ENCODE measurements around the gene THY1. TPM values are rescaled to one million over a fixed set of nuclear protein-coding genes. Genes with fewer than 3 reads are reported as not detected.

The THY1 gene
- total RNA-seq, 1 donor, result 400 TPM

- TF ChIP-seq CTCF (IDR thresholded peaks at IDR 0.05; ENCODE audit: extremely low read depth, low read depth, low read length), result no peak
These were observed 7.5 kb downstream of the THY1 start for GRCh38 chr11:119415517-119415916.

GRCh38 chr11:119414734-119415133 is 8.2 kb downstream of the THY1 start:
- Histone ChIP-seq H4K20me1 (ENCODE audit: insufficient read depth, low read length) (peaks cover 9% of the 10 kb centered on the region), H3K27me3 (ENCODE audit: insufficient read depth, low read length) (no peaks in the 10 kb centered on the region), H3K9me3 (ENCODE audit: low read depth, low read length) (no peaks in the 10 kb centered on the region), H3K36me3 (ENCODE audit: insufficient read depth, low read length) (peaks cover 17% of the 10 kb centered on the region), H3K4me2 (ENCODE audit: insufficient read depth, low read length) (no peak overlapping the region), H3K27ac (ENCODE audit: low read depth, low read length) (no peak overlapping the region), H3K79me2 (ENCODE audit: insufficient read depth, low read length) (peaks cover 14% of the 10 kb centered on the region), H2AFZ (ENCODE audit: low read length) (no peak overlapping the region), H3K4me3 (ENCODE audit: insufficient read depth, low read length) (no peak overlapping the region), H3K4me1 (ENCODE audit: insufficient read depth, low read length) (peaks cover 30% of the 10 kb centered on the region)
- DNase-seq (ENCODE audit: insufficient read length, low spot score, missing footprints), result no peak
- no peak for TF ChIP-seq CTCF (IDR thresholded peaks at IDR 0.05; ENCODE audit: extremely low read depth, low read depth, low read length)

More at GRCh38 chr11:119415517-119415916, 7.5 kb downstream of the THY1 start:
- Histone ChIP-seq H3K4me2 (ENCODE audit: insufficient read depth, low read length) (no peak overlapping the region), H3K79me2 (ENCODE audit: insufficient read depth, low read length) (peaks cover 22% of the 10 kb centered on the region), H3K27me3 (ENCODE audit: insufficient read depth, low read length) (no peaks in the 10 kb centered on the region), H3K9me3 (ENCODE audit: low read depth, low read length) (no peaks in the 10 kb centered on the region), H3K4me3 (ENCODE audit: insufficient read depth, low read length) (no peak overlapping the region), H3K36me3 (ENCODE audit: insufficient read depth, low read length) (peaks cover 25% of the 10 kb centered on the region), H2AFZ (ENCODE audit: low read length) (no peak overlapping the region), H4K20me1 (ENCODE audit: insufficient read depth, low read length) (peaks cover 15% of the 10 kb centered on the region), H3K27ac (ENCODE audit: low read depth, low read length) (no peak overlapping the region), H3K4me1 (ENCODE audit: insufficient read depth, low read length) (peaks cover 38% of the 10 kb centered on the region)
- DNase-seq (ENCODE audit: insufficient read length, low spot score, missing footprints), result no peak

GRCh38 chr11:119414321-119414720 is 8.7 kb downstream of the THY1 start:
- no peak overlapping the region for H3K4me2 ChIP-seq (ENCODE audit: insufficient read depth, low read length)
- H3K79me2 ChIP-seq (ENCODE audit: insufficient read depth, low read length), result peaks cover 10% of the 10 kb centered on the region
- H3K36me3 ChIP-seq (ENCODE audit: insufficient read depth, low read length), result peaks cover 13% of the 10 kb centered on the region
- TF ChIP-seq CTCF (IDR thresholded peaks at IDR 0.05; ENCODE audit: extremely low read depth, low read depth, low read length), result no peak
- peaks cover 7% of the 10 kb centered on the region for H4K20me1 ChIP-seq (ENCODE audit: insufficient read depth, low read length)
- peaks cover 26% of the 10 kb centered on the region for H3K4me1 ChIP-seq (ENCODE audit: insufficient read depth, low read length)
- H3K27ac ChIP-seq (ENCODE audit: low read depth, low read length), result no peak overlapping the region
- no peaks in the 10 kb centered on the region for H3K9me3 ChIP-seq (ENCODE audit: low read depth, low read length)
- H3K27me3 ChIP-seq (ENCODE audit: insufficient read depth, low read length), result no peaks in the 10 kb centered on the region
- no peak overlapping the region for H3K4me3 ChIP-seq (ENCODE audit: insufficient read depth, low read length)
- H2AFZ ChIP-seq (ENCODE audit: low read length), result no peak overlapping the region
- DNase-seq (ENCODE audit: insufficient read length, low spot score, missing footprints), result no peak

GRCh38 chr11:119412072-119412471 is 10.9 kb downstream of the THY1 start:
- Histone ChIP-seq H4K20me1 (ENCODE audit: insufficient read depth, low read length) (no peaks in the 10 kb centered on the region), H3K27me3 (ENCODE audit: insufficient read depth, low read length) (no peaks in the 10 kb centered on the region), H3K4me2 (ENCODE audit: insufficient read depth, low read length) (no peak overlapping the region), H3K9me3 (ENCODE audit: low read depth, low read length) (no peaks in the 10 kb centered on the region), H3K79me2 (ENCODE audit: insufficient read depth, low read length) (no peaks in the 10 kb centered on the region), H3K36me3 (ENCODE audit: insufficient read depth, low read length) (no peaks in the 10 kb centered on the region), H3K4me3 (ENCODE audit: insufficient read depth, low read length) (no peak overlapping the region), H3K27ac (ENCODE audit: low read depth, low read length) (no peak overlapping the region), H2AFZ (ENCODE audit: low read length) (no peak overlapping the region), H3K4me1 (ENCODE audit: insufficient read depth, low read length) (peaks cover 7% of the 10 kb centered on the region)
- no peak for TF ChIP-seq CTCF (IDR thresholded peaks at IDR 0.05; ENCODE audit: extremely low read depth, low read depth, low read length)
- DNase-seq (ENCODE audit: insufficient read length, low spot score, missing footprints), result no peak
